OCI-M2 (cell line): ENCODE measurements around the gene ZNF594.
"Not testable (repeated sequence)": the region's sequence is repeated elsewhere in the genome, so short reads cannot be mapped to it uniquely, and the experiment has no call there.

ENCODE experiments used
- DNase-seq: peaks from one replicate; lab custom pipeline; 2025; ENCODE audit not compliant: unreplicated experiment; lab: John Stamatoyannopoulos, UW

ZNF594 gene

GRCh38 chr17:5137511-5138197, 54.0 kb downstream of the ZNF594 start:
- not testable (repeated sequence) for DNase-seq

GRCh38 chr17:5136580-5137412, 54.9 kb downstream of the ZNF594 start:
- not testable (repeated sequence) for DNase-seq

- DNase-seq, result no peak
These were observed 55.7 kb downstream of the ZNF594 start for GRCh38 chr17:5135726-5136579.

- DNase-seq, result not testable (repeated sequence)
These were observed 56.4 kb downstream of the ZNF594 start for GRCh38 chr17:5135131-5135712.

- DNase-seq, result not testable (repeated sequence)
These were observed 57.1 kb downstream of the ZNF594 start for GRCh38 chr17:5134571-5134970.

- not testable (repeated sequence) for DNase-seq
These were observed 57.7 kb downstream of the ZNF594 start for GRCh38 chr17:5133961-5134360.

- no peak for DNase-seq
These were observed 58.4 kb downstream of the ZNF594 start for GRCh38 chr17:5133311-5133710.

GRCh38 chr17:5132503-5133225, 59.0 kb downstream of the ZNF594 start:
- DNase-seq, result not testable (repeated sequence)

GRCh38 chr17:5131799-5132502, 59.7 kb downstream of the ZNF594 start:
- DNase-seq, result not testable (repeated sequence)

- no peak for DNase-seq
These were observed 60.4 kb downstream of the ZNF594 start for GRCh38 chr17:5131146-5131715.

GRCh38 chr17:5130687-5131086, 61.0 kb downstream of the ZNF594 start:
- DNase-seq, result not testable (repeated sequence)

- not testable (repeated sequence) for DNase-seq
These were observed 61.4 kb downstream of the ZNF594 start for GRCh38 chr17:5130261-5130660.

- DNase-seq, result not testable (repeated sequence)
These were observed 61.9 kb downstream of the ZNF594 start for GRCh38 chr17:5129770-5130169.
